Measurements from ENCODE around the gene USP31.

The USP31 gene

DNA sequence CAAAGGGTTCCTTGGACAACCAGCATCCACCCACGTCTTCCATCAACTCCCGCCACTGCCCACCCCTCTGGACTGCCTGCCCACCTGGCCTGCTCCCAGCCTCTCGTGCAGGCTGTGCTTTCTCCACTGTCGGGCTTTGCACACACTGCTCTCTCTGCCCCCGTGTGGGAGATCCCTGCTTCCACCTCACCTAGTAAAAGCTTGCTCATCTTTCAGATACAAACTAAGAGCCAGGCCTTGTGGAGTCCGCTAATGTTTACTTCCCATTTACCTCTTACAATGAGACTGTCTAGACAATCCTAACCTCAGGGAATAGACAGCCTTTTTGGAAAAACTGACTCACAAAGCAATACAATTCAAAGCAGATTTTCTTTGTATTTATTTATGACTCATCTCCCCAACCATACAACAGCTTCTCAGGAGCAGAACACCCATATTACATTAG, 67.6 kb downstream of the USP31 start:
- Histone ChIP-seq H2AFZ (ENCODE audit: low read depth, low read length) (no peak overlapping the region), H3K27me3 (ENCODE audit: insufficient read depth, low read length, poor library complexity) (no peaks in the 10 kb centered on the region), H3K36me3 (ENCODE audit: insufficient read depth, low read length) (peaks cover 57% of the 10 kb centered on the region), H3K79me2 (ENCODE audit: insufficient read depth, low read length) (no peaks in the 10 kb centered on the region), H3K4me3 (ENCODE audit: low read depth in 1 of 2, low read length in 2 of 2) (no peak overlapping the region), H3K27ac (ENCODE audit: low read length) (no peak overlapping the region), H3K9ac (ENCODE audit: low read depth, low read length) (no peak overlapping the region), H3K9me3 (ENCODE audit: insufficient read depth, low read length, severe bottlenecking) (no peaks in the 10 kb centered on the region), H4K20me1 (ENCODE audit: insufficient read depth, low read length) (peaks cover 2% of the 10 kb centered on the region; the same call in 1 of the 2 replicates), H3K4me2 (ENCODE audit: insufficient read depth, low read length) (no peak overlapping the region), H3K4me1 (ENCODE audit: insufficient read depth, low read length) (no peaks in the 10 kb centered on the region)
- TF ChIP-seq, protein P1, sequence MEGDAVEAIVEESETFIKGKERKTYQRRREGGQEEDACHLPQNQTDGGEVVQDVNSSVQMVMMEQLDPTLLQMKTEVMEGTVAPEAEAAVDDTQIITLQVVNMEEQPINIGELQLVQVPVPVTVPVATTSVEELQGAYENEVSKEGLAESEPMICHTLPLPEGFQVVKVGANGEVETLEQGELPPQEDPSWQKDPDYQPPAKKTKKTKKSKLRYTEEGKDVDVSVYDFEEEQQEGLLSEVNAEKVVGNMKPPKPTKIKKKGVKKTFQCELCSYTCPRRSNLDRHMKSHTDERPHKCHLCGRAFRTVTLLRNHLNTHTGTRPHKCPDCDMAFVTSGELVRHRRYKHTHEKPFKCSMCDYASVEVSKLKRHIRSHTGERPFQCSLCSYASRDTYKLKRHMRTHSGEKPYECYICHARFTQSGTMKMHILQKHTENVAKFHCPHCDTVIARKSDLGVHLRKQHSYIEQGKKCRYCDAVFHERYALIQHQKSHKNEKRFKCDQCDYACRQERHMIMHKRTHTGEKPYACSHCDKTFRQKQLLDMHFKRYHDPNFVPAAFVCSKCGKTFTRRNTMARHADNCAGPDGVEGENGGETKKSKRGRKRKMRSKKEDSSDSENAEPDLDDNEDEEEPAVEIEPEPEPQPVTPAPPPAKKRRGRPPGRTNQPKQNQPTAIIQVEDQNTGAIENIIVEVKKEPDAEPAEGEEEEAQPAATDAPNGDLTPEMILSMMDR (IDR thresholded peaks at IDR 0.05; ENCODE audit: borderline replicate concordance, extremely low read depth, low read length, poor library complexity, severe bottlenecking): no peak
- no peak for TF ChIP-seq EZH2 (IDR thresholded peaks at IDR 0.05; ENCODE audit: borderline replicate concordance, low read depth, low read length, severe bottlenecking)
- ATAC-seq (ENCODE audit: insufficient read depth, low read depth) (no peak), DNase-seq (no peak)

DNA sequence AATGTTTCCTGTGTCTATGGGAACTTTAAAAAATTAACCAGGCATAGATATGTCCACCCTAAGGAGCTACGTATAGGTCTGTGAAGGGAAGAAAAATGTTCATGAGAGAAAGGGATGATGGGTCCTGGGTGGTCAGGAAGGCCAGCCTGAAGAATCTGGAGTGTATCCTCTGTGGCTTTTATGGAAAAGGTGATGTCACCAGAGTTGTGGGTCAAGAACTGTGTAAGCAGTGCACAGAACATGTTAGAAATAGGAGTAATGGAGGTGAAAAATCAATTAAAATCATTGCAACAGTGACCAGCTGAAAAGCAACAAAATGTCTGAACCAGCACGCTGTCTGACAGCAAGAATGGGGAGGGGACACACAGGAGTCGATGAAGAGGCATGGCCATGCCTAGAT, 68.5 kb downstream of the USP31 start:
- Histone ChIP-seq H2AFZ (ENCODE audit: low read depth, low read length) (no peak overlapping the region), H3K4me3 (ENCODE audit: low read depth in 1 of 2, low read length in 2 of 2) (no peak overlapping the region), H3K9me3 (ENCODE audit: insufficient read depth, low read length, severe bottlenecking) (no peaks in the 10 kb centered on the region), H3K27me3 (ENCODE audit: insufficient read depth, low read length, poor library complexity) (no peaks in the 10 kb centered on the region), H3K4me2 (ENCODE audit: insufficient read depth, low read length) (no peak overlapping the region), H4K20me1 (ENCODE audit: insufficient read depth, low read length) (peaks cover 2% of the 10 kb centered on the region; the same call in 1 of the 2 replicates), H3K27ac (ENCODE audit: low read length) (no peak overlapping the region), H3K4me1 (ENCODE audit: insufficient read depth, low read length) (no peaks in the 10 kb centered on the region), H3K36me3 (ENCODE audit: insufficient read depth, low read length) (peaks cover 57% of the 10 kb centered on the region), H3K79me2 (ENCODE audit: insufficient read depth, low read length) (no peaks in the 10 kb centered on the region), H3K9ac (ENCODE audit: low read depth, low read length) (no peak overlapping the region)
- TF ChIP-seq, protein P1 (IDR thresholded peaks at IDR 0.05; ENCODE audit: borderline replicate concordance, extremely low read depth, low read length, poor library complexity, severe bottlenecking): no peak
- no peak for TF ChIP-seq EZH2 (IDR thresholded peaks at IDR 0.05; ENCODE audit: borderline replicate concordance, low read depth, low read length, severe bottlenecking)
- DNase-seq (no peak), ATAC-seq (ENCODE audit: insufficient read depth, low read depth) (no peak)

DNA sequence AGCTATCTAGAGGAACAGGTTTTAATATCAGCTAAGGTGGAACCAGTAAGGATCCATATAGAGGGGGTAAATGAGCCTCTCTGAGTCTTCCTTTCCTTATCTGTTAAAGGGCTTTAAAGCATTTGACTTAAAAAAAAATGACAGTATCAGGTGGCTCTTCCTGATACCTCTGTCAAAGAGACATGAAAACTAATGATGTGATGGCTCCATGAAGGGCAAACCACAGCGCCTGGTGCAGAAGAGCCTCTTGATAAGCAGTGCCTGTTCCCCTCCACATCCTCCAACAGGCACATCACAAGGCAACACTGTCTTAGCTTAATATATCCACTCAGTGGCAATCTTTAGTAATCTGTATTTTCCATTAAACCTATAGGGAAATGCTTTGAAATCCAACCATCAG, 68.9 kb downstream of the USP31 start:
- Histone ChIP-seq H3K4me2 (ENCODE audit: insufficient read depth, low read length) (no peak overlapping the region), H3K79me2 (ENCODE audit: insufficient read depth, low read length) (no peaks in the 10 kb centered on the region)
- no peak for ATAC-seq (ENCODE audit: insufficient read depth, low read depth)

More for the DNA sequence above, 68.9 kb downstream of the USP31 start:
- Histone ChIP-seq H2AFZ (ENCODE audit: low read depth, low read length) (no peak overlapping the region), H3K27me3 (ENCODE audit: insufficient read depth, low read length, poor library complexity) (no peaks in the 10 kb centered on the region), H3K27ac (ENCODE audit: low read length) (no peak overlapping the region), H3K4me1 (ENCODE audit: insufficient read depth, low read length) (no peaks in the 10 kb centered on the region), H4K20me1 (ENCODE audit: insufficient read depth, low read length) (peaks cover 2% of the 10 kb centered on the region; the same call in 1 of the 2 replicates), H3K9ac (ENCODE audit: low read depth, low read length) (no peak overlapping the region), H3K9me3 (ENCODE audit: insufficient read depth, low read length, severe bottlenecking) (no peaks in the 10 kb centered on the region), H3K4me3 (ENCODE audit: low read depth in 1 of 2, low read length in 2 of 2) (no peak overlapping the region), H3K36me3 (ENCODE audit: insufficient read depth, low read length) (peaks cover 60% of the 10 kb centered on the region)
- no peak for DNase-seq
- TF ChIP-seq, protein P1 (IDR thresholded peaks at IDR 0.05; ENCODE audit: borderline replicate concordance, extremely low read depth, low read length, poor library complexity, severe bottlenecking): no peak
